Endodermal cell (in vitro differentiated cells): ENCODE data around the gene SEMA3A. TPM values are rescaled to one million over a fixed set of nuclear protein-coding genes. Genes with fewer than 3 reads are reported as not detected.

Experiments
- DNase-seq: peaks from one replicate; pipeline ENCODE4 v3.0.0-alpha.2; 2017
- H3K27ac ChIP-seq: 2 replicates; pipeline ENCODE4 v1.5.1; 2013; ENCODE audit warnings: mild to moderate bottlenecking, low read depth, low read length, moderate library complexity
- H3K27me3 ChIP-seq: 2 replicates; pipeline ENCODE4 v1.6.1; 2013; ENCODE audit warnings: mild to moderate bottlenecking, low read length, moderate library complexity; ENCODE audit not compliant: insufficient read depth, control insufficient read depth, poor library complexity, severe bottlenecking
- H3K36me3 ChIP-seq: 2 replicates; pipeline ENCODE4 v1.7.0; 2013; ENCODE audit warnings: mild to moderate bottlenecking, low read length, moderate library complexity; ENCODE audit not compliant: control insufficient read depth, insufficient read depth
- H3K4me1 ChIP-seq: one replicate; pipeline ENCODE4 v1.7.0; 2013; ENCODE audit warnings: low read length; ENCODE audit not compliant: control insufficient read depth, insufficient read depth
- H3K4me3 ChIP-seq: 2 replicates; pipeline ENCODE4 v1.5.1; 2013; ENCODE audit warnings: mild to moderate bottlenecking, low read length, moderate library complexity
- H3K9ac ChIP-seq: 2 replicates; pipeline ENCODE4 v1.6.1; 2013; ENCODE audit warnings: mild to moderate bottlenecking, low read length, moderate library complexity; ENCODE audit not compliant: poor library complexity, severe bottlenecking; ENCODE audit errors: extremely low read depth
- H3K9me3 ChIP-seq: 2 replicates; pipeline ENCODE4 v1.6.1; 2013; ENCODE audit warnings: mild to moderate bottlenecking, low read length, moderate library complexity; ENCODE audit not compliant: control insufficient read depth
- H3K27ac Mint-ChIP-seq: 2 replicates; pipeline ENCODE4 v1.8.0; 2020; ENCODE audit warnings: mixed read lengths
- H3K27me3 Mint-ChIP-seq: 2 replicates; pipeline ENCODE4 v1.8.0; 2021; ENCODE audit warnings: mild to moderate bottlenecking, mixed read lengths; ENCODE audit not compliant: insufficient read depth
- H3K36me3 Mint-ChIP-seq: 2 replicates; pipeline ENCODE4 v1.8.0; 2020; ENCODE audit warnings: low read depth, mixed read lengths
- H3K4me1 Mint-ChIP-seq: 2 replicates; pipeline ENCODE4 v1.8.0; 2020; ENCODE audit warnings: mixed read lengths
- H3K4me3 Mint-ChIP-seq: 2 replicates; pipeline ENCODE4 v1.8.0; 2020; ENCODE audit warnings: mild to moderate bottlenecking, moderate library complexity, mixed read lengths
- H3K9me3 Mint-ChIP-seq: 2 replicates; pipeline ENCODE4 v1.8.0; 2020; ENCODE audit warnings: mild to moderate bottlenecking, mixed read lengths
- CTCF ChIP-seq: fragments of 200-600 bp; sonication (generic); conservative IDR thresholded peaks from 2 replicates; pipeline ENCODE4 v1.5.0; 2021; ENCODE audit warnings: antibody characterized with exemption, mild to moderate bottlenecking
- WGBS, 2 experiments: methylation state at CpG; one replicate each; pipeline versions ENCODE4 v1.1.5 to v1.1.7; 2013; ENCODE audit warnings: missing lambda C conversion rate in 2 of 2, mixed read lengths in 1 of 2; ENCODE audit not compliant: insufficient coverage in 1 of 2, insufficient read length in 1 of 2; 5-methylcytosine and 5-hydroxymethylcytosine counted together
- total RNA-seq, 2 donors: library from RNA; stranded (reverse); fragmentation: NEBNext Ultra II Directional in 1 of 2; extraction: Animal tissue kit (Norgen Biotek cat#: 25700) in 1 of 2; gene quantifications; 2 replicates in 1 of 2; 3 replicates in 1 of 2; pipeline ENCODE4 v1.2.1, GENCODE V29; 2021

The SEMA3A gene
- total RNA-seq, 2 donors from 2014 or later: 43.5 to 72.8 TPM

DNA sequence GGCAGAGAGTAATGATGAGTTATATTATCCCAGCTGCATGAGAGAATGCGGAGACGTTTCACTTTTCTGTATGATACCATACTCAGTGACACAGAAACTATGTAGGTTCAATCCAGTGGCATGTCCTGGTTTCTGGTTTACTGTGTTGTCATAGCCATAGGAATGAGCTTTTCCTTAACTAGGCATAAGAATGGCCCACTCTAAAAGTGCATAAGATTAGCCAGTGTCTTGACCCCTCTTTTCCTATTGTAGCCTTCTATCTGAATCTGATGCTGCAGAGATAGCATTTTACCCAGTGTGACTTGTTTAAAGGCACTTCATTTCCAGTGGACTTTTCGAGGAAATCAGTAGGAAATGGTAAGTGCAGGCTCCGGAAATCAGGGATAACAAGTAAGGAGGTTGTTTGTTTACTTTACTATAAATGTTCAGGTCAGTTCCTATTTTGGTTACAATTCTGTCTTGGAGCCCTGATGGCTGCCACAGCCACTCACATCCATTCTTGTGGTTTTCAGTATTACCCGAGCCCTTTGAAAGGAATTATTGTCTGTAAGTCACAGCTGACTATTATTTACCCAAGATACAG is 70.5 kb downstream of the SEMA3A start:
- no peak for DNase-seq
- no peak overlapping the region for H3K9ac ChIP-seq
- H3K4me1 Mint-ChIP-seq: peaks cover 10% of the 10 kb centered on the region
- no peak overlapping the region for H3K27ac Mint-ChIP-seq
- H3K4me1 ChIP-seq: peaks cover 6% of the 10 kb centered on the region
- peaks cover 23% of the 10 kb centered on the region for H3K36me3 ChIP-seq
- no peak for TF ChIP-seq CTCF
- H3K27me3 Mint-ChIP-seq: no peaks in the 10 kb centered on the region
- no peaks in the 10 kb centered on the region for H3K9me3 ChIP-seq
- no peak overlapping the region for H3K27ac ChIP-seq
- H3K4me3 ChIP-seq: no peak overlapping the region
- H3K27me3 ChIP-seq: no peaks in the 10 kb centered on the region
- no peak overlapping the region for H3K4me3 Mint-ChIP-seq
- H3K9me3 Mint-ChIP-seq: peaks cover 3% of the 10 kb centered on the region
- WGBS, 2 experiments: 85 to 89% methylated on average over 4 of the region's 5 CpGs
- H3K36me3 Mint-ChIP-seq: peaks cover 37% of the 10 kb centered on the region

- no peak for TF ChIP-seq CTCF
- Histone ChIP-seq H3K9ac (no peak overlapping the region), H3K27me3 (no peaks in the 10 kb centered on the region), H3K9me3 (no peaks in the 10 kb centered on the region), H3K4me3 (no peak overlapping the region), H3K4me1 (peaks cover 6% of the 10 kb centered on the region), H3K27ac (no peak overlapping the region), H3K36me3 (peaks cover 11% of the 10 kb centered on the region)
- Mint-ChIP-seq H3K4me1 (peaks cover 14% of the 10 kb centered on the region), H3K4me3 (no peak overlapping the region), H3K27me3 (no peaks in the 10 kb centered on the region), H3K9me3 (peaks cover 3% of the 10 kb centered on the region), H3K36me3 (peaks cover 28% of the 10 kb centered on the region), H3K27ac (no peak overlapping the region)
- 97% methylated on average over 4 of the region's 4 CpGs; no CpG with 5 or more reads in 1 of the 2 experiments for WGBS, 2 experiments
- DNase-seq: no peak
Observed at GRCh38 chr7:84122582-84123360, 71.8 kb downstream of the SEMA3A start.

- no peak overlapping the region for H3K27ac ChIP-seq
- Mint-ChIP-seq H3K4me1 (peaks cover 29% of the 10 kb centered on the region), H3K27ac (no peak overlapping the region), H3K4me3 (no peak overlapping the region), H3K36me3 (peaks cover 8% of the 10 kb centered on the region), H3K27me3 (no peaks in the 10 kb centered on the region), H3K9me3 (peaks cover 3% of the 10 kb centered on the region)
- DNase-seq: no peak
- WGBS, 2 experiments: 83 to 88% methylated on average over 6 of the region's 6 CpGs
- H3K36me3 ChIP-seq: peaks cover 4% of the 10 kb centered on the region
- H3K27me3 ChIP-seq: no peaks in the 10 kb centered on the region
- H3K9me3 ChIP-seq: no peaks in the 10 kb centered on the region
- no peak overlapping the region for H3K9ac ChIP-seq
- TF ChIP-seq CTCF: no peak
- peaks cover 11% of the 10 kb centered on the region for H3K4me1 ChIP-seq
- H3K4me3 ChIP-seq: no peak overlapping the region
Observed at GRCh38 chr7:84117304-84117703, 77.3 kb downstream of the SEMA3A start.
